ENCODE data around the gene FBRS. TPM values are rescaled to one million over a fixed set of nuclear protein-coding genes. Genes with fewer than 3 reads are reported as not detected.
"Not testable (repeated sequence)": the region's sequence is repeated elsewhere in the genome, so short reads cannot be mapped to it uniquely, and the experiment has no call there.

Gene FBRS
- polyA plus RNA-seq (2013, experiment 1 of 2; ENCODE audit: insufficient read length), result 56.6 TPM
- polyA plus RNA-seq (2013, experiment 2 of 2; ENCODE audit: insufficient read length), result 57.1 TPM

- DNase-seq, result peak; percentile 100
Measured at GRCh38 chr16:30657866-30658730, at the start of gene FBRS. TSS of gene FBRS (plus strand) at chr16:30658431. CDS start at chr16:30659519, 1,088 bp downstream.

- peak; percentile 43 for DNase-seq
Measured at GRCh38 chr16:30609002-30609925, 49.0 kb upstream of the FBRS start.

GRCh38 chr16:30609926-30610839 lies 48.0 kb upstream of the FBRS start, which contains the start of gene ZNF689:
TSS of gene ZNF689 (minus strand) at chr16:30610389. CDS start at chr16:30610041, 348 bp downstream.
- peak; percentile 97 for DNase-seq

- no peak for DNase-seq
Measured at GRCh38 chr16:30615358-30616091, 42.7 kb upstream of the FBRS start.

GRCh38 chr16:30619202-30619601 lies 39.0 kb upstream of the FBRS start:
- DNase-seq, result no peak

- DNase-seq, result no peak
Measured at GRCh38 chr16:30619638-30620037, 38.6 kb upstream of the FBRS start.

- DNase-seq, result no peak
Measured at GRCh38 chr16:30620169-30620568, 38.1 kb upstream of the FBRS start.

- DNase-seq, result peak; percentile 83
Measured at GRCh38 chr16:30621765-30622164, 36.5 kb upstream of the FBRS start.

GRCh38 chr16:30622455-30623032 lies 35.7 kb upstream of the FBRS start:
- no peak for DNase-seq

- no peak for DNase-seq
Measured at GRCh38 chr16:30623536-30624283, 34.5 kb upstream of the FBRS start.

GRCh38 chr16:30626236-30626635 lies 32.0 kb upstream of the FBRS start:
- DNase-seq, result no peak

GRCh38 chr16:30628628-30629540 lies 29.3 kb upstream of the FBRS start:
- DNase-seq, result peak; percentile 66

- not testable (repeated sequence) for DNase-seq
Measured at GRCh38 chr16:30632454-30632853, 25.8 kb upstream of the FBRS start.

- DNase-seq, result no peak
Measured at GRCh38 chr16:30633526-30633925, 24.7 kb upstream of the FBRS start.

- no peak for DNase-seq
Measured at GRCh38 chr16:30636599-30636998, 21.6 kb upstream of the FBRS start.

- not testable (repeated sequence) for DNase-seq
Measured at GRCh38 chr16:30637139-30637538, 21.1 kb upstream of the FBRS start.

- peak; percentile 51 for DNase-seq
Measured at GRCh38 chr16:30637944-30638343, 20.3 kb upstream of the FBRS start.

GRCh38 chr16:30641378-30641982 lies 16.8 kb upstream of the FBRS start:
- DNase-seq, result no peak

Measured in fibroblast of skin of abdomen (primary cell).